ENCODE data around the gene TBC1D8.
"Not testable (repeated sequence)": the region's sequence is repeated elsewhere in the genome, so short reads cannot be mapped to it uniquely, and the experiment has no call there.

TBC1D8 gene

DNA sequence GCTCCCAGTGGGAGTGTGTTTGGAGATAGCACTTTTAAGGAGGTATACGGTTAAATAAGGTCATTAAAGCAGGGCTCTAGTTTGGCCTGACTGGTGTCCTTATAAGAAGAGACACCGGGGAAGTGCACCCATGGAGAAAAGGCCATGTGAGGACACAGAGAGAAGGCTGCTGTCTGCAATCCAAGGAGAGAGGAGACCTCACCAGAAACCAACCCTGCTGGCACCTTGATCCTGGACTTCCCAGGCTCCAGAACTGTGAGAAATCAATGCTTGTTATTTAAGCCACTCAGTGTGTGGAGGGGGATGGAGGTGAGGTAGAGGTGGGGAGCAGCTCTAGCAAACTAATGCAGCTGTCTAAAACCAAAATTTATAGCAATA lies 87.1 kb downstream of the TBC1D8 start:
- no peak for DNase-seq (ENCODE audit: low spot score)

DNA sequence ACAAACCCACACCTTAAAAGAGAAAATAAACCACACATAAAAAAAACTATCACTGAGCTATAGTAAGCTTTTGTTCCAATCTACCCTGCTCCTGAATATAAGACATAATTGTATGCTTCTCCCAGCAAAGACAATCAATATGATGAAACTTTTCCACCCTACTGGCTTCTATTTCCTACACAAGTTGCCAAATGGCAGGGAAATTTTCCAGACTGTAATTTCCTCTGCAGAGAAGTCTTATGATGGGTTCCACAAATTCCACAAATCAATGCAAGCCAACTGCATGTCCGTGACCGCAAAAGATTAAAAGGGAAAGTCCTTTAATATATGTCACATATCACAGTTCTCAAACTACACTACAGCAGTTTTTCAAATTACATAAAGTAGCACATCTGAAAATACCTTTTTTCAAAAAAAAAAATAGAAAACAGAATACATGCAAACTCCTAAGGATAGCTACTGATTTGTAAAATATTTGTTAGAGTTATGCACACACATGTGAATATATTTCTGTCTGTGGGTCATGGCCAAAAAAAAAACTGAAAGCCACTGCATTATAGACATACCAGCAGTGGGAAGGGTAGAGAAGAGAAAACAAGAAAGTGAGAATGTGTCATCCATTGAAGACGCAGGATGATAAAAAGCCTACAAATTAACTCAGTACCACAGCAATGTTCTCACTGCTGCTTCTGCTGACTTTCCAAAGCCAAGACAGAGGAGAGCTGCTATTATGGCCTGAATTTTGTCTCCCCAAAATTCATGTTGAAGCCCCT lies 87.6 kb downstream of the TBC1D8 start:
- DNase-seq (ENCODE audit: low spot score) = no peak

DNA sequence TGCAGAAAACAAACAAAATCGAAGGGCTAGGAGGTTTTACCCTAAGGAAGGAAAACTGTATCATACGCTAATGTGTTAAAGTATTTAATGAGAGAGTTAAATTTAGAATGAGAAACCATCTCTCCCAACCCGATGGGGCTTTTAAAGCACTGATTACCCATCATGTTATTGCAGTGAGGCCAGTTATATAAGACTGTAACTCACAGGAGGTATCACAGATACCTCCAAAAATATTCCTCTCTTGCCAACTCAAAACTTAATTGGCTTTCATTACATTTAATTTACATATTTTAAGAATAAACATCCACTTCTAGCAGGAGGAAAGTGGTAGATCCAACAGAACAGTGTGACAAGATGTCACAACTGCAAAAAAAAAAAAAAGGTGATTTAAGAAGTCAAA lies 92.8 kb downstream of the TBC1D8 start:
- no peak for DNase-seq (ENCODE audit: low spot score)

DNA sequence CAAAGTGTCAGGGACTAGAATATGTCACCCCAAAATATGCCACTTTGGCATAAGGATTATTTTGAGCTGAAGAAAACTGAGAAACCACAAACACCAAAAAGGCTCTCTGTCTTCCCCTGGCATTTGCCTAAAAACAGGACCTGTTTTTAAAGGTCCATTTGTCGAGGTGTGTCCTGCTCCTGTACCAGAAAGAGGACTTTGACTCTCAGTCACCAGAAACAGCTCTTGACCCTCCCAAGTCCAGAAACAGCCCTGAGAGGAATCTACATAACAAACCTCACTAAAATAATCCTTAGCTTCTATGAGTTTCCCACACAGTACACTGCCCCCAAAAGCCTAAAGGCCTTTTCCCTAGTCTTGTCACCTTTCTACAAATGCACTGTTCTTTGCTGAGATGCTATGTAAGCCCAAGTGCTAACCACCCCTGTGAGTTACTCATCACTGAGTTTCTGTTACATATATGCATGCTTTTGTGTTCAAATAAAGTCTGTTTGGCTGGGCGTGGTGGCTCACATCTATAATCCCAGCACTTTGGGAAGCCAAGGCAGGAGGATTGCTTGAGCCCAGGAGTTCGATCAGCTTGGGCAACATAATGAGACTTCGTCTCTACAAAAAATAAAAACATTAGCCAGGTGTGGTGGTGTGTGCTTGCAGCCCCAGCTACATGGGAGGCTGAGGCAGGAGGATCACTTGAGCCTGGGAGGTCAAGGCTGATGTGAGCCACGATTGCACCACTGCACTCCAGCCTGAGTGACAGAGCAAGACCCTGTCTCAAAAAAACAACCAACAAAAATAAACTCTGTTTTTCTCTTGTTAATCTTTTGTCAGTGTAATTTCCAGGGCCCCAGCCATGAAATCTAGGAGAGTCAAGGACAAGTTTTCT lies 93.9 kb downstream of the TBC1D8 start:
- DNase-seq (ENCODE audit: low spot score) = no peak

DNA sequence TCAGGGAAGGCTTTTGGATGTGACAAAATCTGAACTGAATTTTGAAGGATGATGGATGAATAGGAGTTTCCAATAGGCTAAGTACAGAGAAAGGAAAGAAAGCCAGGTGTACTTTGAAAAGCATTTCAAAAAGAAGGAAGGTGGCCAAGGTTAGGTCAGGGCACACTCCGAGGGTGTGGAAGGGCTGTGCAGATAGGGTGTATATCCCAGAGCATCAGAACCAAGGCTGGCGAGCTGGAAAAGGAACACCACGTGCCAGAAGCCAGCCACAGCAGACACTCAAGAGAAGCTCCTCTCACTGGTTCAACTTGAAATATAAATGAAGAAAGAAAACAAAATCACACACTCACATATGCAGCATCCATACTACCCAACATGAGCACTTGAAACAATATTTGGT lies 98.1 kb downstream of the TBC1D8 start:
- no peak for DNase-seq (ENCODE audit: low spot score)

DNA sequence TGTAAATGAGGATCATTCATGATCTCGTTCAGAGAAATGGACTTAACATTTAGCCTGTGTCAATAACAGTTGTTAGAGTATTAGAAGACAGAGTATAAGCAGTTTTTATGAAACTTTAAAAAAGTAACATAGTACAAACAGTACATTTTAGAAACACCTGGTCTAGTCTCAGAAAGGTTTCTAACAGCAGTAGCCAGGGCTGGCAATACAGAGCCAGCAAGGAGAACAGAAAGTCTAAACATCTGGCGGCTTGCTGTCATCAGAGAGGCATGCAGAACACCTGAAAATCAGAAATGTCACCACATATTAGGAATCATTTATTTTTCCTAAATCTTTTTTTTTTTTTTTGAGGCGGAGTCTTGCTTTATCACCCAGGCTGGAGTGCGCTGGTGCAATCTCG lies 99.0 kb downstream of the TBC1D8 start:
- no peak for DNase-seq (ENCODE audit: low spot score)

DNA sequence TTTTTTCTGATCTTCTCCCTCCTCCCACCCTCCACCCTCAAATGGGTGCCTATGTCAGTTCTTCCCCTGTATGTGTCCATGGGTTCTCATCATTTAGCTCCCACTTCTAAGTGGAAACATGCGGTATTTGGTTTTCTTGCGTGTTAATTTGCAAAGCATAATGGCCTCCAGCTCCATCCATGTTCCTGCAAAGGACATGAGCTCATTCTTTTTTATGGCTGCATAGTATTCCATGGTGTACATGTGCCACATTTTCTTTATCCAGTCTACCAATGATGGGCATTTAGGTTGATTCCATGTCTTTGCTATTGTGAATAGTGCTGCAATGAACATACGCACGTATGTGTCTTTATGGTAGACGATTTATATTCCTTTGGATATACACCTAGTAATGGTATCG lies 100.3 kb downstream of the TBC1D8 start:
- DNase-seq (ENCODE audit: low spot score) = not testable (repeated sequence)

DNA sequence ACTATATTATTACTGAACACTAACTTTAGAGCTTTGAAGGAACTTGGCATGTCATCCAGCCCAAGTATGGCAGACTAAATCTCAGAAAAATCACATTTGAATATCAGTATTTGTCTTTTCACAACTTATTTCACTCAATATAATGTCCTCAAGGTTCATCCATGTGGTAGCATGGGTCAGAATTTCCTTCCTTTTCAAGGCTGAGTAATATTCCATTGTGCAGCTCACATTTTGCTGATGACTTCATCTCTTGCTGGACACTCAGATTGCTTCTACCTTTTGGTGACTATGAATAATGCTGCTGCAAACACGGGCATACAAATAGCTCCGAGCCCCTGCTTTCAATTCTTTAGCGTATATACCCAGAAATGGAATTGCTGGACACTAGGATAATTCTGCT lies 102.4 kb downstream of the TBC1D8 start:
- DNase-seq (ENCODE audit: low spot score) = no peak

DNA sequence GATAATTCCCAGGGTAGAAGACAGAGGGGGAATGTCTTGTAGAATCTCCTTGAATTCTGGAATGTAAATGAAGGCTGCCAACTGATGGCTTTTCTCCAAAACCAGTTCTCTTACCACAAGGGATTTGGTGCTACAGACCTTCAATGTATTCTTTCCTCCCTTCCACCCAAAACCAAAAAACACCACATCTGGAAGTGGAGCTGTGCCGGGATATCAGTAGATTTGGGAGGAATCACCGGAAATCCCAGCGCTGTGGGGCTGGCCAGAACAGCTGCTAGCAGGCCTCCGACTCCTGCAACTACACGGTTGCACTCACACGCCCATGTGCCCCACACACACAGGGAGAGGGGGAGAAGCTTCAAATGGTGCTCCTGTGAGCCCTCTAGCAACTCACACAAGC lies 103.4 kb downstream of the TBC1D8 start:
- DNase-seq (ENCODE audit: low spot score) = no peak

DNA sequence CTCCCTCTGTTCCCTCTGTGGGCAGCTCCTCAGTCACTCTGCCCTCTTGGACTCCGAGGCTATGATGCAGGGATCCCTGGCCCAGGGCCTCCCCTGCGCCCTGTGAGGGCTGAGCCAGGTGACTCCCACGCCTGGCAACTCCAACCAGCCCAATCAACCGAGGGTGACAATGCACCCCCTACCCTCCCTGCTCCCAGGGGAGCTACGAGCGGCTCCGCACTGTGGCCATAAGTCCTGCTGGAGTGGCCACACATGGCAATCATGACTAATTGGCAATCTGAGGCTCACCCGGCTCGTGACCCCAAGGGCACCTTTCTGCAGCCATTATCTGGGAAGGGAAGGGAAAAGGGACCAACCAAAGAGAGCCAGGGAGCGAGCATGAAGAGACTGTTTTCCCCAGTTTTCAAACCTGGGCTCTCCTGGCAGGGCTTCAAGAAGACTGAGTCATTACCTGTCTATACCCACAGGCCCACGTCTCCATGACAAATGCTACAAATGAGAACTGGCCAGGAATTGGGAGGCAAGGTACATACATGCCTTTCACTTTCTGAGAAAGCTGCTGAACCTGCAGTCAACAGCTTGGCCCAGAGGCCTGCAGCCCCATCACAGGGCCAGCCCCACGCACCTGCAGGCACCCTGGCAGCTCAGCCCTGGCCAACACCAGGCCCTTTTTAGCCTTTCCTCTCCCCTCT lies 104.0 kb downstream of the TBC1D8 start:
- no peak for DNase-seq (ENCODE audit: low spot score)

DNA sequence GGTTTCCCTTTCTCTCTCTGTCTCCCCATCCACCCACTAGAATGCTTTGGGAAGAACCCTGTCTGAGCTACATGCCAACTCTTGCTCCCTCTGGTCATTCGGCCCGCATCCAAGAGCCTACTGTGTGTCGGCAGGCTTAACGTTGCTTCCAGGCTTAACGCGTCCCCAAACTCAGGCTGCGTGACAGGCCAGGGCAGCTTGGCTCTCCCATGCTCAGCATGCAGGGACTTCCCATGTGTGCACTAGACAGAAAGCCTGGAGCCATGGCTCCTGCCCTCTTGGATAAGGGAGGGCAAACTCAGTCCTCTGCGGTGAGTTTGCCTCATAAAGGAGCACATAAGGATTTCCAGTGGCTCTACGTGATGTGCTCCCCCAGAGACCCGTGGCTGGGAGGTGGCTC lies 105.9 kb downstream of the TBC1D8 start:
- DNase-seq (ENCODE audit: low spot score) = no peak

DNA sequence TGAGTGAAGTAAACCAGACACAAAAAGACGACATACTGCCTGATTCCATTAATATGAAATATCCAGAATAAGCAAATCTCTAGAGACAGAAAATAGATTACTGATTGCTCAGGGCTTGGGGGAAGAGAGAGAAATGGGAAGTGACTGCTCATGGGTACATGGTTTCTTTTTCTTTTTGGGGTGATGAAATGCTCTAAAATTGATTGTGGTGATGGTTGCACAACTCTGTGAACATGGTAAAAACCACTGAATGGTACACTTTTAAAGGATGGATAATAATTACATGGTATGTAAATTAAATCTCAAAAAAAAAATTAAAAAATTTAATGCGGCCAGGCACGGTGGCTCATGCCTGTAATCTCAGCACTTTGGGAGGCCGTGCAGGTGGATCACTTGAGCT lies 109.8 kb downstream of the TBC1D8 start:
- no peak for DNase-seq (ENCODE audit: low spot score)

DNA sequence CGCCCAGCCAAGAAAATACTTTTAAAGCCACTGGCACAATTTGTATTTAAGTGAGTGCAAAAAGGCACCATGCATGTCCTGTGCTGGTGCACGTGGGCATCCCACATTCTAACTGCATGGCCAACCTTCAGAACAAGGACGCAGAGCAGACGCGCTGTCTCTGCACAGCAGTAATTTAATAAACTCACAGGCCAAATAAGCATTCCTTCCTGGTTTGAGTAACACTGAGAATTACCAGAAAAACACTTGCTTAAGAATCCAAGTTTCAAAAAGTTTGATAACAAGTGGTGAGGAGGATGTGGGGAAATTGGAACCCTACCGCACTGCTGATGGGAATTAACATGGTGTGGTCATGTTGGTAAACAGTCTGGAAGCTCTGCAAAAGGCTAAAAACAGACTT lies 110.4 kb downstream of the TBC1D8 start:
- DNase-seq (ENCODE audit: low spot score) = no peak

DNA sequence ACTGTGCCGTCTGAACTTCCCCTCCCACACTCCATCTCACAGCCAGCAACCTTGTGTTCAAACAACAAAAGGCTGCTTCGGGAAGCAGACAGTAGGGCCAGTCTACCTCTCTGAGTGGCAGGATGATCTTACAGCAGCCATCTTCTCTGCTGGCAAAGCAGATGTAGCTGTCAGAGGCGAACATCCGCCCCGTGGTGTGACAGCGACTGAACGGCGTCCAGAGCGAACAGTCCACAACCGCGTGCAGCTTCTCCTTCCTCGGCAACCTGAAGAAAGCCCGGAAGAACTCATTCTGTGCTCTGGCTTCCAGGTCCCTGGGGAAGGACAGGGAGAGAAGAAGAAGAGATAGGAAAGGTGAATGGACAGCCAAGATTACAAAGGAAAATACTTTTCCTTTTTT lies 111.1 kb downstream of the TBC1D8 start:
- DNase-seq (ENCODE audit: low spot score) = no peak

DNA sequence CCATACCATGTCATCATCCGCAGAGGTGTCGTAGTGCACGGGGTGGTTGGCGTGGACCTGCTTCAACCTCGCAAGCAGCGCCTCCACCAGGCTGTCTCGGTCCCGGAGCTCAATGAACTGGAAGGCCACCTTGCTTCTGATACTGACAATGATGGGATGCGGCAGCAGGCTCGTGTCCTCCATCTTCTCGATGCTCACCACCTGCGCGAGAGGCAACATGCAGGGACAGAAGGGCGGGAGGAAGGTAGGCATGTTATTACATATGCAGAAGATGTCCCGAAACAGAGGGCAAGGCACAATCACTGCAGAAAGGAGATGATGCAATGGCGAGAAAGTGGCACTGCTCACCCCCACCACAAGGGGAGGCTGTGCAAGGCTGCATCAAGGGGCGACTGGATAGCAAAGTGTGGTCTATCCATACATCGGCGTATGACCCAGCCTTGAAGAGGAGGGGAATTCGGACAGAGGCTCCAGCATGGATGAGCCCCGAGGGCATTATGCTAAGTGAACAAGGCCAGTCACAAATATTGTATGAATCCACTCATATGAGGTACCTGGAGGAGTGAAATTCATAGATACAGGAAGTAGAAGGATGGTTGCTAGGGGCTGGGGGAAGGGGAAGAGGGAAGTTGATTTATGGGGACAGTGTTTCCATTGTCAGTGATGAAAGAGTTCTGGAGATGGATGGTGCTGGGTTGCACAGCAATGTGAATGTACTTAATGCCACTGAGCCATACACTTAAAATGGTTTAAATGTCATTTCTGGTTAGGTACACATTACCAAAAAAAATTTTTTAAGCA lies 112.5 kb downstream of the TBC1D8 start:
- no peak for DNase-seq (ENCODE audit: low spot score)

DNA sequence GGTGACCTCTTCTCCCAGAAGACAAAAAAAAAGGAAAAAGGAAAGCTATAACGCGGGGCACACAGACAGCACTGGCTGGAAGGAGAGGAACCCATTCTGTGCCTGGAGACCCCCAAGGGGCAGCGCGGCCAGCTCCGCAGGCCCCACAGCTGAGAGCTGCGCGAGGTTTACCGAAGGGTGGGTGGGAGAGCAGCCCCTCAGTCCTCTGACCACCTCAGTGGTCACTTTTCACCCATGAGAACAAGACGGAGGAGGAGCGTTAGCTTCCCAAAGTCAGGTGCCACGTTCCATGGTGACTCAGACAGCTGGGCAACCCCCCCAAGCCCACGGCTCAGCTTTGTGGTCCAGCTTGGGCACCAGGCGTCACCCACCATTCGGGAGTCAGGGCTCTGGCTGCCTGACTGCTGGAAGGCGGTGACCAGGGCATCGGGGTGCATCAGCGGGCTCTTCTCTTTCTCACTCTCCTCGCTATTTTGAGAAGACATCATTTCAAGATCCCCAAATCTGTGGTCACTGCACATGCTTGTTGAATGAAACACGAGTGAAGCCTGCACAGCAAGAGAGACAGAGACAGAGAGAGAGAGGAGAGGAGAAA lies 113.9 kb downstream of the TBC1D8 start:
- no peak for DNase-seq (ENCODE audit: low spot score)

DNA sequence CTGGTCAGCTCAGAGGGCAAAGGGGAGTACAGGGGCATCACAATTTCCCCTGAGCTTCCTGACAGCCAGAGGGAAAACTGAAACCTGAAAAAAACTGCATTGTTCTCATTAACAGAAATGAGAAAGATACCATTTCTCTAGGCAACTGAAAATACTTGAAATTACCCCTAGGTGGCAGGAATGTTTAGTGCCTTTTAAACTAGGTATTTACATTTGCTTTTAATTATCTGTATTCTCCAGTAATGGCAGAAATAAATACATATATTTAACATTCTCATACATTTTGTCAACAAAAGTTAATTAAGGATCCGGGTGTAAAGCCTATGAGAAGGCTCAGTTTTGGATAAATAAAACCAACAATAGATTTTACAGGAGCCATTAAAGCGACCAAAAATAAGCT lies 114.6 kb downstream of the TBC1D8 start:
- DNase-seq (ENCODE audit: low spot score) = no peak

DNA sequence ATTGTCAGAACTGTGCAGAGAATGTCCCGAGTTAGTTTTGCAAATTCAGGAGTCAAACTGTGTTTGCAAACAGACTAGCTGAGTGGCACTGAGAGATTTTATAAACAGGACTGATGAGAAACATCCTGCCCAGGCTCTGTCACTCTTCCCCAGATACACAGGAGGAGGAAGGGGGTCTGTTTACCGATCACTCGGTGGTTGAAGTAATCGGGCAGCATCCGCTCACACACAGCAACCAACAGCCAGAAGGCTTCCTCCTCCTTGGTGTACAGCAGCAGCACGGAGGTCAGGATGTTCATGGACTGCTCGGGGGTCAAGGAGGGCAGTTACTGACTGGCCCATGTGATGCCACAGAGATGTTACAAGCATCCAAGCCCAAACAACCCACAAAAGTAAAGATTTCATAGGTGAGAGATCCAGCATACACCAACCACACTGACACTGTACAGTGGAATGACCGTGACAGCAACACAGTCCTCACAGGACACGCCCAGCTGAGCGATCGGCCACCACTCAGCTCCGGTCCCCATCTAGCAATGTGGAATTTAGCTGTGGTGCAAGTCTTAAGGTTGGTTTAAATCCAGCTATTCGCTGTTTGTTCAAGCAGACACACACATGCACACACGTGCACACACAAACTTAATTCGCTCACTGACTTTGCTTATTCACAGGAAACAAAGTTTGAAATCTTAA lies 119.0 kb downstream of the TBC1D8 start:
- DNase-seq (ENCODE audit: low spot score) = no peak

DNA sequence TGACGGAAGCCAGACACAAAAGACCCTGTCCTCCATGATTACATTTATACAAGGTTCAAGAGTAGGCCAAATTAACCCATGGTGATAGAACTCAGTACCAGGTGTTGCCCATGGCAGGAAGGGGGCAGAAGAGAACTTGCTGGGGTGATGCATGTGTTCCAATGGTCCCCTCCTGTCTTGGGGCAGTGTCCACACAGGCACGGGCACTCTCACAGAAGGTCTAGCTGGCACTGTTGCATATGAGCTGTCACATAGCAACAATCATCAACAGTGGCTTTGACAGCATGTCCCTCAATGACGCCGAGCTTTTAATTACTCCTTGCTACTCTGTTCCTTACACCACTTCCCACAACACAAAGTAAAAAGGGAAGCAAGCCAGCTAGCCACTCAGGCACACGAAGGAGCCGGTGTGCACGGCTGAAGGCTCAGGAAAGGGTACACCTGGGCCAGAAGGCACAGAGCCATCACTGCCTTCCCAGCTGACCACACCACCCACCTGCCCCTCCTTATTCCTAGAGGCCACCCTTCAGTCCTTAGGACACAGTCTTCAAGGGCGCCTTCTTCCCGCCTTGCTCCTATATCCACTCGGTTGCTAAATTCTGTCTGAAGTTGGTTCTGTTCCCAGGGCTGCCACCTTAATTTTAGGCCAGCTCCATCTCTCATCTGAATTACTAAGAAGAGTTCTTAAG lies 120.2 kb downstream of the TBC1D8 start:
- DNase-seq (ENCODE audit: low spot score) = no peak

DNA sequence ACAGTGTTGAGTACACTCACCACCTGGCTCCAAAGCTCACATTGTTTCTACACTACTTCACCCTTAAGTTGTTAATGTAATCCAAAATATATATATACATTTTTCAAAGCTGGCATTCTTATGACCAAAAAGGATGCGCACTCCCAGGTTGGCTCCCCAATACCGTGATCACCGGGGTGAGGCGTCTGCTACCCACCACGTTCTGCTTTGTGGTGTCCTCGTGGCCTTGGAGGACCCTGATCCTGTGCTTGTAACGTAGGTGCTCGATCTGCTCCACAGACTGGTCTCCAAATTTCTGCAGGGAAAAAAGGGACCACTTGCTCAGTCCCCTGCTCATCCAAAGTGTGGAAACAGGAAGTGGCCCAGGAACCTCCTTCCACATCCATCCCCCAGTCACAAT lies 123.3 kb downstream of the TBC1D8 start:
- DNase-seq (ENCODE audit: low spot score) = no peak
